K562 (cell line): ENCODE results near the gene PLK5.

Experiments
- ARID1B ChIP-seq: fragments of 450-650 bp; IDR thresholded peaks from 2 replicates; pipeline ENCODE4 v1.6.1; 2016; ENCODE audit warnings: antibody characterized with exemption, mild to moderate bottlenecking, inconsistent platforms
- PHF20 ChIP-seq: fragments of 450-650 bp; IDR thresholded peaks from 2 replicates; pipeline ENCODE4 v1.6.1; 2018; ENCODE audit not compliant: partially characterized antibody

GRCh38 chr19:1494115-1494815 is 29.6 kb upstream of the PLK5 start:
- no peak for TF ChIP-seq PHF20
- no peak for TF ChIP-seq ARID1B
